Measurements from ENCODE around the gene BEGAIN. TPM values are rescaled to one million over a fixed set of nuclear protein-coding genes. Genes with fewer than 3 reads are reported as not detected.
A peak's percentile ranks its signal among the peaks of the same experiment; 100 is the strongest.

The BEGAIN gene, protein sequence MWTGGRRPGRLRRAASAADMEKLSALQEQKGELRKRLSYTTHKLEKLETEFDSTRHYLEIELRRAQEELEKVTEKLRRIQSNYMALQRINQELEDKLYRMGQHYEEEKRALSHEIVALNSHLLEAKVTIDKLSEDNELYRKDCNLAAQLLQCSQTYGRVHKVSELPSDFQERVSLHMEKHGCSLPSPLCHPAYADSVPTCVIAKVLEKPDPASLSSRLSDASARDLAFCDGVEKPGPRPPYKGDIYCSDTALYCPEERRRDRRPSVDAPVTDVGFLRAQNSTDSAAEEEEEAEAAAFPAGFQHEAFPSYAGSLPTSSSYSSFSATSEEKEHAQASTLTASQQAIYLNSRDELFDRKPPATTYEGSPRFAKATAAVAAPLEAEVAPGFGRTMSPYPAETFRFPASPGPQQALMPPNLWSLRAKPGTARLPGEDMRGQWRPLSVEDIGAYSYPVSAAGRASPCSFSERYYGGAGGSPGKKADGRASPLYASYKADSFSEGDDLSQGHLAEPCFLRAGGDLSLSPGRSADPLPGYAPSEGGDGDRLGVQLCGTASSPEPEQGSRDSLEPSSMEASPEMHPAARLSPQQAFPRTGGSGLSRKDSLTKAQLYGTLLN
- 10 to 100 TPM in 2 of 4 donors, 1 to 10 TPM in 2; 9.6 to 17.0 (median 11.6) TPM for total RNA-seq

DNA sequence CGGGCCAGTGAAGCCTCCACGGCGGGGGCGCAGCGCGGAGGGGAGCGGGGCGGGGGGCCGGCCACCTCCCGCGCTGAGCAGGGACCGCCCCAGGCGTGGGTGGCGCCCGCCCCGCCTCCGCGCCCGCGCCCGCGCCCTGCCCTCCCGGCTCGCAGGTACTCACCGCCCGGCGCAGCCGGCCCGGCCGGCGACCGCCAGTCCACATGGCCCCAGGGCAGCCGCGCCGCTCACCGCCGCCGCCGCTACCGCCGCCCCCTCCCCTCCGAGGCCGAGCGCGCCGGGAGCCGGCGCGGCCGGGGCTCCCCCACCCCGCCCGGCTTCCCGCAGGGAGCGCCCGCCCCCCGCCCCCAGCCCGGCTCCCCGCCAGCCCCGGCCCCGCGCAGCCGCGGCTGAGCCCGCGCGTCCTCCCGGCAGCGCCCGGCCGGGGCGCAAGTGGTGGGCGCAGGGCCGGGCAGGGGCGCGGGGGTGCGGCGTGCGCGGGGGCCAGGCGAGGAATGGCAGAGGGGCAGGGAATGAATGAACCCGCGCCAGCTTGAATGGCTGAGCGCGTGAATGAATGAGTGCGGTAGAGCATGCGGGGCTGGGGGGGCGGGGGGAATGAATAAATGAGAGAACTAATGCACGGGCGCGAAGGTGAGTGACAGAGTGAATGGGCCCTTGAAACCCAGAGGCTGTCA lies at the start of gene BEGAIN:
BEGAIN (minus strand) TSS at position 332 of the 677 bp plus-strand sequence; CDS start at position 205, 127 bp downstream.
- no peak within 1 kb of the TSS for H3K27ac ChIP-seq
- TF ChIP-seq, protein P1, sequence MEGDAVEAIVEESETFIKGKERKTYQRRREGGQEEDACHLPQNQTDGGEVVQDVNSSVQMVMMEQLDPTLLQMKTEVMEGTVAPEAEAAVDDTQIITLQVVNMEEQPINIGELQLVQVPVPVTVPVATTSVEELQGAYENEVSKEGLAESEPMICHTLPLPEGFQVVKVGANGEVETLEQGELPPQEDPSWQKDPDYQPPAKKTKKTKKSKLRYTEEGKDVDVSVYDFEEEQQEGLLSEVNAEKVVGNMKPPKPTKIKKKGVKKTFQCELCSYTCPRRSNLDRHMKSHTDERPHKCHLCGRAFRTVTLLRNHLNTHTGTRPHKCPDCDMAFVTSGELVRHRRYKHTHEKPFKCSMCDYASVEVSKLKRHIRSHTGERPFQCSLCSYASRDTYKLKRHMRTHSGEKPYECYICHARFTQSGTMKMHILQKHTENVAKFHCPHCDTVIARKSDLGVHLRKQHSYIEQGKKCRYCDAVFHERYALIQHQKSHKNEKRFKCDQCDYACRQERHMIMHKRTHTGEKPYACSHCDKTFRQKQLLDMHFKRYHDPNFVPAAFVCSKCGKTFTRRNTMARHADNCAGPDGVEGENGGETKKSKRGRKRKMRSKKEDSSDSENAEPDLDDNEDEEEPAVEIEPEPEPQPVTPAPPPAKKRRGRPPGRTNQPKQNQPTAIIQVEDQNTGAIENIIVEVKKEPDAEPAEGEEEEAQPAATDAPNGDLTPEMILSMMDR (IDR thresholded peaks at IDR 0.05): no peak
- no peak for TF ChIP-seq POLR2A (IDR thresholded peaks at IDR 0.05)
- no peak for TF ChIP-seq EP300 (IDR thresholded peaks at IDR 0.05)
- peaks cover 0 to 18% (median 0%) of the 10 kb centered on the region in 4 donors for H3K4me1 ChIP-seq
- 2 to 6% methylated on average over 11 to 42 of the region's 90 CpGs for WGBS, 2 donors
- peaks cover 0 to 38% of the 10 kb centered on the region in 2 donors for H3K27me3 ChIP-seq
- peak within 1 kb of the TSS; percentile 30 to 64 (median 36) for H3K4me3 ChIP-seq
- no peaks in the 10 kb centered on the region for H3K9me3 ChIP-seq
- DNase-seq (ENCODE audit: low spot score in 2 of 2): peak in 1 of 2 donors; percentile 8
- no peaks in the 10 kb centered on the region for H3K36me3 ChIP-seq

DNA sequence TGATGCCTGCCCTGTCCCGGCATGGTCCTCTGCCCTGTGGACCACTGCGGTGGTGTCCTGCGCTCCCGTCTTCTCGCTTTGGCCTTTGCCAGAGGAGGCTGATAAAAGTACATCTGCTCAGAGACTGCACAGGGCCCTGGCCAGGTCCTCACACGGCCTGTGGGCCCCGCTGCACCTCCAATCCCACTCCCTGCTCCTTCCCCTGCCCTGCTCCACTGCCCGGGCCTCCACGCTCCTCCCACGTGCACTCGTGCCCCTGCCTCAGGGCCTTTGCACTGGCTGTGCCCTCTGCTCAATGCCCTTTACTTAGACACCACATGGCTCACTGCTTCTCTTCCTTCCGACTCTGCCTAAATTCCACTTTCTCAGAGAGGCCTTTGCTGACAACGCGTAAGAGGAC lies 49.3 kb upstream of the BEGAIN start:
- Histone ChIP-seq H3K27me3 (peaks cover 0 to 6% of the 10 kb centered on the region in 2 donors), H3K4me3 (no peak overlapping the region), H3K9me3 (no peaks in the 10 kb centered on the region), H3K27ac (no peak overlapping the region), H3K36me3 (no peaks in the 10 kb centered on the region), H3K4me1 (no peaks in the 10 kb centered on the region)
- TF ChIP-seq EP300 (IDR thresholded peaks at IDR 0.05): no peak
- no peak for TF ChIP-seq POLR2A (IDR thresholded peaks at IDR 0.05)
- TF ChIP-seq, protein P1 (IDR thresholded peaks at IDR 0.05): no peak
- 85 to 89% methylated on average over 14 of the region's 14 CpGs for WGBS, 2 donors
- DNase-seq (ENCODE audit: low spot score in 2 of 2): no peak

DNA sequence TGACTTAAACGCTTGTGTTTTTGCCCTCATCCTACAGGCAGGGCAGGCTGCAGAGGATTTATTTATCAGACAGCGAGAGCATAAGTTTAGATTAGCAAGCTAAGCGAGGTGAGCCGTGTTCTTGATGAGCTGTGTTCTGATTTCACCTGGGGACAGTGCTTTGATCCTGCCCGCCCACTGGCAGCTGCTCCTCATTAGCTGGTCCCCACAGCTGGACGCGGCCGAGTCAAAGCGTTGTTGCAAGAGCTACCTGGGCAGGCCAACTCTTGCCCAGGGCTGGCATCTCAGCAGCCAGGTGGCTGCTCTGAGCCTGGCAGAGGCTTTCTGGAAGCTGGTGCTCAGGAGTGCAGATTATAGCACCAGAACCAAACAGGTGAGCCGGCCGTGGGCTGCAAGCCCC lies 46.8 kb upstream of the BEGAIN start:
- no peak for TF ChIP-seq EP300 (IDR thresholded peaks at IDR 0.05)
- no peak for TF ChIP-seq POLR2A (IDR thresholded peaks at IDR 0.05)
- TF ChIP-seq, protein P1 (IDR thresholded peaks at IDR 0.05): no peak
- WGBS, 2 donors: 62 to 72% methylated on average over 11 of the region's 11 CpGs

DNA sequence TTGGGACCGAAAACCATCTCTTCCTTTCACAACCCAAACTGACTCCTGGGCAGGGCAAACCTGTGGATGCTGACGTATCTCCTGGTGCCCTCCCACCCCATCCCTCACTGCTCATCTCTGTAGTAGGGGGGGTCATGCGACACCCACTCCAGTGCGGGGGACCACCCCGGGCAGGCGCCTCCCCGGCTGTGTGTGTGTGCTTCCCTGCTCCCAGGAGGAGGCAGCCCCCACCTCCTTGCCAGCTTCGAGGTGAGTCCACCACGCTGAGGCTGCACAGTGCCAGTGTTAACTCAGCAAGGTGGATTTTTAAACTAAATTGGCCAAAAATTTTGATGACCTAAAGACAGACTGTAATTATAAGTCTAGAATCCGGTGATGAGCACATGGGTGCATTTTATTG lies 46.2 kb upstream of the BEGAIN start:
- Histone ChIP-seq H3K27me3 (peaks cover 0 to 6% of the 10 kb centered on the region in 2 donors), H3K36me3 (no peaks in the 10 kb centered on the region), H3K9me3 (no peaks in the 10 kb centered on the region), H3K4me1 (no peaks in the 10 kb centered on the region), H3K27ac (no peak overlapping the region), H3K4me3 (no peak overlapping the region)
- no peak for TF ChIP-seq EP300 (IDR thresholded peaks at IDR 0.05)
- TF ChIP-seq POLR2A (IDR thresholded peaks at IDR 0.05): no peak
- TF ChIP-seq, protein P1 (IDR thresholded peaks at IDR 0.05): no peak
- WGBS, 2 donors: 76 to 87% methylated on average over 10 of the region's 10 CpGs
- no peak for DNase-seq (ENCODE audit: low spot score in 2 of 2)

More for the DNA sequence above, 46.8 kb upstream of the BEGAIN start:
- DNase-seq (ENCODE audit: low spot score in 2 of 2): no peak
- Histone ChIP-seq H3K27ac (no peak overlapping the region), H3K36me3 (no peaks in the 10 kb centered on the region), H3K4me3 (no peak overlapping the region), H3K9me3 (no peaks in the 10 kb centered on the region), H3K27me3 (peaks cover 0 to 6% of the 10 kb centered on the region in 2 donors), H3K4me1 (no peaks in the 10 kb centered on the region)
